GM12873 (cell line): Measurements from ENCODE around the gene CDH4.

ENCODE experiments used
- TF ChIP-seq, protein P1 (sequence below): IDR thresholded peaks from 2 replicates; pipeline ENCODE4 v1.5.1; 2012; ENCODE audit warnings: low read depth, mild to moderate bottlenecking, moderate library complexity, low read length, control low read depth; ENCODE audit not compliant: insufficient read depth; ENCODE audit errors: missing control alignments

The CDH4 gene

DNA sequence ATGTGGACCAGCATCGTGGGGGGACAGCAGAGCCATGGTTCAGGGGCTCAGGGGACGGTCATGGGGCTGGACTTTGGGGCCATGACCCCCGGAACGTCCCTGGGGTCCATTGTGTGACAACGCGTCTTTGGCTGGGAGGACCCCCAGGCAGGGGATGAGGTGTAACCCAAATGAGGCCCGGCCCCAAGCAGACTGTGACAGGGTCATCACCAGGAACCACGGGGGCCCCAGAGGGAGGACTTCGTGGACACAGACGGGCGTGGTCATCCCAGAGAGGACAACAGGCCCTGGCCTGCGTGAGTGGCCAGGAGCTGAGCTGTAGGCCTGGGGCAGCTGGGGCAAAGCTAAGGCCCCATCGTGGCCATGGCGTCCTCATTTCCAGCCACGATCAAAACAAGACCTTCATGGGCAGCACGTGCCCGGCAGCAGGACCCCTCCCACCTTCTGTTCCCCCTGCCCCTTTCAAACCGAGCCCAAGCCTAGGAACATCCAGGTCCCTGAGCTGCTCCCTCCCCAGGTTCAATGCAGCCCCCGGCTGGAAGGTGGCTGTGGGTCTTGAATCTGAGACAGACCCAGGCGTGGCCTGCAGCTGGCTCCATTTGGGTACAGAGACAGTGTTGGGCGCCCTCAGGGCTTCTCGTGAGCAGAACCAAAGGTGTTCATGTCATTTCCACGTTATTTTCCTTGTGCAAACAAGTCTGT, 625.9 kb downstream of the CDH4 start:
- TF ChIP-seq, protein P1, sequence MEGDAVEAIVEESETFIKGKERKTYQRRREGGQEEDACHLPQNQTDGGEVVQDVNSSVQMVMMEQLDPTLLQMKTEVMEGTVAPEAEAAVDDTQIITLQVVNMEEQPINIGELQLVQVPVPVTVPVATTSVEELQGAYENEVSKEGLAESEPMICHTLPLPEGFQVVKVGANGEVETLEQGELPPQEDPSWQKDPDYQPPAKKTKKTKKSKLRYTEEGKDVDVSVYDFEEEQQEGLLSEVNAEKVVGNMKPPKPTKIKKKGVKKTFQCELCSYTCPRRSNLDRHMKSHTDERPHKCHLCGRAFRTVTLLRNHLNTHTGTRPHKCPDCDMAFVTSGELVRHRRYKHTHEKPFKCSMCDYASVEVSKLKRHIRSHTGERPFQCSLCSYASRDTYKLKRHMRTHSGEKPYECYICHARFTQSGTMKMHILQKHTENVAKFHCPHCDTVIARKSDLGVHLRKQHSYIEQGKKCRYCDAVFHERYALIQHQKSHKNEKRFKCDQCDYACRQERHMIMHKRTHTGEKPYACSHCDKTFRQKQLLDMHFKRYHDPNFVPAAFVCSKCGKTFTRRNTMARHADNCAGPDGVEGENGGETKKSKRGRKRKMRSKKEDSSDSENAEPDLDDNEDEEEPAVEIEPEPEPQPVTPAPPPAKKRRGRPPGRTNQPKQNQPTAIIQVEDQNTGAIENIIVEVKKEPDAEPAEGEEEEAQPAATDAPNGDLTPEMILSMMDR: no peak

DNA sequence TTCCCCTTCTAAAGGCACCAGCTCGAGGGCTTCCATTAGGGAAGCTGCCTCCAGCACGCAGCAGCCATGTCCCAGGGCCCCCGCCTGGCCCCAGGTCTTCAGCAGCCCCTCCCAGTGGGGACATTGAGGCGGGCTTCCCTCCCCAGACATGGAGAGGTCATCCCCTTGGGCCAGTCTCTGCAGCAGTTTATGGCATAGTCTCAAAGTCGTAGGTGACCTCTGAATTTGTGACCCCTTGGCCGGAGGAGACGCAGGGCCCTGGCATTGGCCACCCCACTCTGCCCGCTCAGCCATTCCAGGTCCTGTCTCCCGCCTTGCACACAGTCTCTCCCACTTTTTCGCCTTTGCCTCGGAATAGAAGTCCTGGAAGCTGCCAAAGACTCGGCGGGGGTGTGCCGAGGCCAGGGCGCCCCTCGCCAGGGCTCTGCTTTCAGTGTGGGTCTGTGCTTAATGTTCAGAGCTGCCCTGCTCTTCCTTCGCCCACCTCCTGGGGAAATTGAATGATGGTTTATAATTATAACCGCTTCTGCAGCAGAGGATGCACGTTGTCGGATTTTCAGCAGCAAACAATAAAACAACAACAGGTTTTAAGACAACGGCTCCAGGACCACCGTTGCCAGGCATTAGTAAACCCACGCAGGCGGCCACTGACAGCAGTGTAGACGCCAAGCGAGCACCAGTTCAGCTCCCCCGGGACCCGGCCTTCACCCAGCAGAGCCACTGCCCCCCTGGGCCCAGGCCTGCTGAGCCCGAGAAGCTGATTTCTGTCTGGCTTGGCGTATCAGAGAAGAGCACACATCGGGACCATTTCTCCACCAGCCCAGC, 626.6 kb downstream of the CDH4 start:
- TF ChIP-seq, protein P1: no peak

DNA sequence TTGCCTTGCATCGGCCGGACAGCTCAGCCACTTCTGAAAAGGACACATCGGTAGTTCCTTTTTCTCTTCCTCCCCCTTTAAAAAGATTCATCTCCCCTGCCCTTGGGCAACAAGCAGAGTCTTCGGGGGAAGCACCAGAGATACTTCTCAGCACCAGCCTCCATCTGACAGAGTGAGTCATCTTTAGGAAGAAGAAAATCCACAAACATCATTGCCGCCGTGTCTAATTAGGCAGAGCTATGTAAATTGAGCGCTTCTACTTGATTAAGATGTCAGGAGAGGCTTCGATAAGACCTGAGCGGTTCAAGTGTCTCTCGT, 627.2 kb downstream of the CDH4 start:
- TF ChIP-seq, protein P1: no peak

DNA sequence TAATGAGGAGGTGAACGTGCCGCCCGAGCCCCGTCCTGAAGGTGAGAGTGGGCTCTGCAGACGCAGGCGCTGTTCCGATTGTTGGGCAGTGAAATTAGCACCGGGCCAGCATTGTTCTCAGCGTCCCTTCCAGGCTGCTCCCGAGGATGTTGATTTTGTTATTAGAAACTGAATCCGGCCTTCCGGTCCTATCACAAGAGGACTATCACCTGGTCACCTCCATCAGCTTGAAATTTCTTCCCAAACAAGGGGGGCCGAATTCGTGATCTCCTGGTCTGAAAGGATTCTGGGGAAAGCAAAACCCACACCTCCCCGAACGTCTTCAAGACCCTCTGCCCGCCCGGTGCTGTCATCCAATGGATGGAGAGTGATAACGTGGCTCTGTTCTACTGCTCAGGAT, 627.6 kb downstream of the CDH4 start:
- TF ChIP-seq, protein P1: no peak

DNA sequence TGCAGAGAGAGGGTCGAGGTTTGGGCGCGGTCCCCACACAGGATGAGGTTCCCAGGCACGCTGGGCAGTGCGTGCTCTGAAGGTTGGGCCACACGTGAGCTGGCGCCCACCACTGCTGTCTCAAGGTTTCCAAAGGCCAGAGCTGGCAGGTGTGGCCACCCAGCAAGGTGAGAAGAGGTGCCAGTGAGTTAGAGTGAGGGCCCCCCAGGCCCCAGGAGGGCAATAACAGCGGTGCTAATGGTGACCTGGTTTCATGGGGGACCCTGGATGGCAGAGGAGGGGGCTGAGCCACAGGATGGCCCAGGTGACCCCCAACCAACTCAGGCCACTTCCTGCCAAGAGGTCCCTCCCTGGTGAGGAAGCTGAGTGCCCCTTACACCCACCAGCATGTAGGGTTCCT, 628.6 kb downstream of the CDH4 start:
- TF ChIP-seq, protein P1: no peak

DNA sequence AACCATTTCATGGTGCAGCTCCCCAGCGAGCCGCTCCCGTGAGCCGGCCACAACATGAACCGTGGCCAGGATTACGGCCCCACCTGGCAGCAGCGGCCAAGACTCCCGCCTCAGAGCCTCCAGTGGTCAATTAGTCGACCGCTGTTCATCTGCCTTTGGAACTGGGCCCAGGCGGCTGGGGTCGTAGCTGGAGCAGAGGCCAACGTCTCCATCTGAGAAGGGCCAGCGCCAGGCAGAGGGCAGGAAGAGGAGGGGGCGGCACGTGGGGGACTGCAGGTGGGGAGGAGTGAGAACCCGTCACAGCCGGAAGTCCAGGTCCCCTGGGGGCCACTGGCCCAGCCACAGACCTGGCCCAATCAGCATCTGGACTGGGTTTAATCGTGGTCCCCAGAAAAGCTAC, 629.4 kb downstream of the CDH4 start:
- TF ChIP-seq, protein P1: no peak

DNA sequence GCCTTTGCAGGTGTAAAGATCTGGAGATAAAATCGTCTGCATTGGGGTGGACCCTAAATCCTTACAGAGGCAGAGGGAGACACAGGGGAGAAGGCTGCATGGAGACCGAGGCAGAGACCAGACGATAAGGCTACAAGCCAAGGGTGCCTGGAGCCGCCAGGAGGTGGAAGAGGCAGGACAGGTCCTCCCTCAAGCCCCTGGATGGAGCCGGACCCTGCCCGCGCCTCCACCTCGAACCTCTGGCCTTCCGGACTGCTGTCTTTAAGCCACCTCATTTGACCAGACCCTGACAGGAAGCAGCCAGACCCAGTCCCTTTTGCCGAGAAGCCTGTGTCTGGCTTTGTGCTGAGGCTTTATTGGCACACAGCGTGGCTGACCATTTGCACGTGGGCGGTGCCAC, 629.8 kb downstream of the CDH4 start:
- TF ChIP-seq, protein P1: no peak
